ENCODE measurements around the gene TIFAB. TPM values are rescaled to one million over a fixed set of nuclear protein-coding genes. Genes with fewer than 3 reads are reported as not detected.

Gene TIFAB
- total RNA-seq, 1 experiment from 2014 or later: not detected

DNA sequence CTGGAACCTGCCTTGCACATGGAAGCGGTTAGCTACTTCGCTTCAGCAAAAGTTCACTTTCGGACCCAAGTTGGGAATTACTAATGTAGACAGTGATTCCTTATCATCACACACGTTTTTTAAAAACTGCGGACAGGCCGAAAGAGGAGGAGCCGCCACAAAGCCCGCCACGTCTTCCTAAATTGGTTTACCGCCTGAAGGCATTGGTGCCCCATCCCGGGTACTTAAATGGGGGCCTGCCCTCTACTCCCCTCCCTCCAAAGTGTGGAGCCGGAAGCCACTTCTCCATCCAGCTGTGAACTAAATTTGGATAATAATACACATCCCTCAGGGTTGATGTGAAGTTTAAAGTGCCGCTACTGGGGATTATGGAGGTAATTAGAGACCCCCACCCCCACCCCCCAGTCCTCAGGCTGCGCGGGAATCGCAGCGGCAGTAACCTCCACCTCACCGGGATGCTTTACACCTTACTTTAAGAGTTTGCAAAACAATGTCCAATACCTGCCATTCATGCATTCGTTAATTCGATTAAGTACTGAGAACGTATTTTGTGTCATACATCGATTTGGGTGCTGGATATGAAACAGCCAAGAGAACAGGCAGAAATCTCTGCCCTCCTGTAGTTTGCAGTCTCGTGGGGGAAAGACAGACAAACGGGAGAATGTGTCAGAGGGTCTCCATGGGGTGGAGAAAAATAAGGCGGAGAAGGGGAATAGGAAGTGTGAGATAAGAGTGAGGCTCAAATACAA is 52.2 kb downstream of the TIFAB start:
- ChIA-PET CTCF (no interaction called here), POLR2A (no interaction called here)
- no TSS peak for BruUV-seq (replicated peaks)
- DNase-seq (ENCODE audit: low read depth, low spot score) (no peak), ATAC-seq (no peak)
- in situ Hi-C loops (cut with HindIII; ENCODE audit: low pct_unique_long_range_greater_than_20kb, low sequenced_read_pairs) (no loop called here), intact Hi-C loops (cut with micrococcal nuclease; ENCODE audit: unreplicated experiment) (no loop called here)
- Histone ChIP-seq H3K4me3 (ENCODE audit: low read depth in 2 of 2, low read length in 2 of 2) (peak overlapping the region; percentile 78 to 95), H3K9me3 (ENCODE audit: control insufficient read depth, insufficient read depth, low read depth, low read length) (no peaks in the 10 kb centered on the region), H3K36me3 (ENCODE audit: control insufficient read depth, insufficient read depth, low read length) (peaks cover 5% of the 10 kb centered on the region; the same call in 1 of the 2 replicates), H3K27ac (ENCODE audit: low read length) (peak overlapping the region; percentile 87), H3K4me1 (ENCODE audit: control insufficient read depth, insufficient read depth, low read length) (peaks cover 22% of the 10 kb centered on the region), H3K27me3 (ENCODE audit: control insufficient read depth, insufficient read depth, low read length) (no peaks in the 10 kb centered on the region; the same call in 1 of the 2 replicates)
- TF ChIP-seq TCF7L2 (IDR thresholded peaks at IDR 0.05; ENCODE audit: low read depth, low read length): no peak
- TF ChIP-seq, protein P1, sequence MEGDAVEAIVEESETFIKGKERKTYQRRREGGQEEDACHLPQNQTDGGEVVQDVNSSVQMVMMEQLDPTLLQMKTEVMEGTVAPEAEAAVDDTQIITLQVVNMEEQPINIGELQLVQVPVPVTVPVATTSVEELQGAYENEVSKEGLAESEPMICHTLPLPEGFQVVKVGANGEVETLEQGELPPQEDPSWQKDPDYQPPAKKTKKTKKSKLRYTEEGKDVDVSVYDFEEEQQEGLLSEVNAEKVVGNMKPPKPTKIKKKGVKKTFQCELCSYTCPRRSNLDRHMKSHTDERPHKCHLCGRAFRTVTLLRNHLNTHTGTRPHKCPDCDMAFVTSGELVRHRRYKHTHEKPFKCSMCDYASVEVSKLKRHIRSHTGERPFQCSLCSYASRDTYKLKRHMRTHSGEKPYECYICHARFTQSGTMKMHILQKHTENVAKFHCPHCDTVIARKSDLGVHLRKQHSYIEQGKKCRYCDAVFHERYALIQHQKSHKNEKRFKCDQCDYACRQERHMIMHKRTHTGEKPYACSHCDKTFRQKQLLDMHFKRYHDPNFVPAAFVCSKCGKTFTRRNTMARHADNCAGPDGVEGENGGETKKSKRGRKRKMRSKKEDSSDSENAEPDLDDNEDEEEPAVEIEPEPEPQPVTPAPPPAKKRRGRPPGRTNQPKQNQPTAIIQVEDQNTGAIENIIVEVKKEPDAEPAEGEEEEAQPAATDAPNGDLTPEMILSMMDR (IDR thresholded peaks at IDR 0.05): no peak
- no peak for TF ChIP-seq POLR2AphosphoS5 (IDR thresholded peaks at IDR 0.05; ENCODE audit: low read depth, low read length)
- no peak for TF ChIP-seq REST (IDR thresholded peaks at IDR 0.05; ENCODE audit: insufficient read depth in 1 of 2, low read depth in 2 of 2, low read length in 1 of 2)
- no peak for TF ChIP-seq SIN3A (IDR thresholded peaks at IDR 0.05; ENCODE audit: borderline replicate concordance, insufficient read depth, low read depth, low read length)

GRCh38 chr5:135398855-135399793 is 53.0 kb downstream of the TIFAB start, which contains the start of gene MACROH2A1:
MACROH2A1 (minus strand) TSS chr5:135399231; CDS start chr5:135389093, 10,138 bp downstream.
- Histone ChIP-seq H3K27me3 (ENCODE audit: control insufficient read depth, insufficient read depth, low read length) (no peaks in the 10 kb centered on the region; the same call in 1 of the 2 replicates), H3K9me3 (ENCODE audit: control insufficient read depth, insufficient read depth, low read depth, low read length) (no peaks in the 10 kb centered on the region), H3K4me1 (ENCODE audit: control insufficient read depth, insufficient read depth, low read length) (peaks cover 22% of the 10 kb centered on the region), H3K4me3 (ENCODE audit: low read depth in 2 of 2, low read length in 2 of 2) (peak within 1 kb of the TSS; percentile 78 to 95), H3K27ac (ENCODE audit: low read length) (peak within 1 kb of the TSS; percentile 87), H3K36me3 (ENCODE audit: control insufficient read depth, insufficient read depth, low read length) (peaks cover 5% of the 10 kb centered on the region; the same call in 1 of the 2 replicates)
- no TSS peak for BruUV-seq (replicated peaks)
- intact Hi-C loops (cut with micrococcal nuclease; ENCODE audit: unreplicated experiment): no loop called here
- CTCF ChIA-PET: no interaction called here
- in situ Hi-C loops (cut with HindIII; ENCODE audit: low pct_unique_long_range_greater_than_20kb, low sequenced_read_pairs): no loop called here
- POLR2A ChIA-PET: no interaction called here
- ATAC-seq (peak; percentile 94), DNase-seq (ENCODE audit: low read depth, low spot score) (no peak)
- TF ChIP-seq TCF7L2 (IDR thresholded peaks at IDR 0.05; ENCODE audit: low read depth, low read length) (no peak), POLR2AphosphoS5 (IDR thresholded peaks at IDR 0.05; ENCODE audit: low read depth, low read length) (peak; percentile 74), REST (IDR thresholded peaks at IDR 0.05; ENCODE audit: insufficient read depth in 1 of 2, low read depth in 2 of 2, low read length in 1 of 2) (no peak), SIN3A (IDR thresholded peaks at IDR 0.05; ENCODE audit: borderline replicate concordance, insufficient read depth, low read depth, low read length) (peak; percentile 23; the same call in 1 of the 2 replicates)
